Cardiac muscle cell (in vitro differentiated cells and primary cell): ENCODE data around the gene FAM111A. TPM values are rescaled to one million over a fixed set of nuclear protein-coding genes. Genes with fewer than 3 reads are reported as not detected.

Experiments
- DNase-seq, 2 donors: peaks; one replicate each; pipeline versions ENCODE4 v3.0.0 to v3.0.0-alpha.2; 2010 to 2017; ENCODE audit warnings: low read depth in 1 of 2, low spot score in 1 of 2
- H3K27ac ChIP-seq: fragments of 200-600 bp; sonication (generic); 2 replicates; pipeline ENCODE4 v1.5.1; 2016
- H3K27me3 ChIP-seq: fragments of 200-600 bp; sonication (generic); 2 replicates; pipeline ENCODE4 v1.6.0; 2016; ENCODE audit warnings: control low read depth
- H3K36me3 ChIP-seq: fragments of 200-600 bp; sonication (generic); 2 replicates; pipeline ENCODE4 v1.5.1; 2016; ENCODE audit warnings: control low read depth
- H3K4me1 ChIP-seq: fragments of 200-600 bp; sonication (generic); 2 replicates; pipeline ENCODE4 v1.8.1; 2017; ENCODE audit warnings: low read depth, mild to moderate bottlenecking, mixed run types
- H3K4me3 ChIP-seq: fragments of 200-600 bp; sonication (generic); 2 replicates; pipeline ENCODE4 v1.5.1; 2016; ENCODE audit warnings: mild to moderate bottlenecking
- H3K9me3 ChIP-seq: fragments of 200-600 bp; sonication (generic); 2 replicates; pipeline ENCODE4 v1.5.1; 2017; ENCODE audit warnings: low read depth, mild to moderate bottlenecking, control low read depth
- CTCF ChIP-seq: IDR thresholded peaks from 2 replicates; pipeline ENCODE4 v1.5.1; 2012; ENCODE audit warnings: low read depth, mild to moderate bottlenecking, low read length
- polyA plus RNA-seq: library from polyadenylated mRNA; unstranded; fragments of >200 nt; fragmentation: Nextera tagmentation; extraction: Ambion mirVana; gene quantifications from 2 replicates; pipeline ENCODE4 v1.2.1, GENCODE V29; 2016
- total RNA-seq: library from RNA; depleted of rRNA; stranded (reverse); fragments of >200 nt; gene quantifications from 2 replicates; pipeline ENCODE4 v1.2.3, GENCODE V29; 2016

FAM111A gene
- total and polyA plus RNA-seq, 2 experiments from 2014 or later = 1.5 to 6.5 TPM

- TF ChIP-seq CTCF = no peak
- H3K4me3 ChIP-seq = no peak overlapping the region
- no peaks in the 10 kb centered on the region for H3K27me3 ChIP-seq
- H3K27ac ChIP-seq = no peak overlapping the region
- H3K36me3 ChIP-seq = no peaks in the 10 kb centered on the region
- DNase-seq = no peak
- H3K9me3 ChIP-seq = no peaks in the 10 kb centered on the region
- H3K4me1 ChIP-seq = no peaks in the 10 kb centered on the region
These were observed 57.7 kb downstream of the FAM111A start for GRCh38 chr11:59200423-59200746.

- TF ChIP-seq CTCF = peak; percentile 23
- Histone ChIP-seq H3K27me3 (no peaks in the 10 kb centered on the region), H3K9me3 (no peaks in the 10 kb centered on the region), H3K4me1 (no peaks in the 10 kb centered on the region), H3K27ac (no peak overlapping the region), H3K36me3 (no peaks in the 10 kb centered on the region), H3K4me3 (no peak overlapping the region)
- no peak for DNase-seq
These were observed 58.7 kb downstream of the FAM111A start for GRCh38 chr11:59201353-59201752.

Other genes with a start within 250 kb of the FAM111A start
- 1.3 and 1.8 TPM in 2 replicates for gene GLYATL1, start 203.4 kb upstream of the FAM111A start, total RNA-seq
- 2.1 and 2.9 TPM in 2 replicates for gene GLYATL1, start 203.4 kb upstream of the FAM111A start, polyA plus RNA-seq
- not detected in 2 replicates for gene GLYATL1B, start 56.5 kb upstream of the FAM111A start, total RNA-seq
- gene GLYATL1B, start 56.5 kb upstream of the FAM111A start, polyA plus RNA-seq = not detected in 2 replicates
- 1.8 and 2.6 TPM in 2 replicates for gene FAM111B, start 35.6 kb upstream of the FAM111A start, total RNA-seq
- gene FAM111B, start 35.6 kb upstream of the FAM111A start, polyA plus RNA-seq = 0.44 and 3.5 TPM in 2 replicates
- gene DTX4, start 29.3 kb downstream of the FAM111A start, total RNA-seq = 2.7 and 3.1 TPM in 2 replicates
- gene DTX4, start 29.3 kb downstream of the FAM111A start, polyA plus RNA-seq = 1.1 and 1.8 TPM in 2 replicates
- not detected in 2 replicates for gene MPEG1, start 70.1 kb downstream of the FAM111A start, total RNA-seq
- not detected in 2 replicates for gene MPEG1, start 70.1 kb downstream of the FAM111A start, polyA plus RNA-seq
- not detected in 2 replicates for gene OR5AN1, start 216.0 kb downstream of the FAM111A start, total RNA-seq
- not detected in 2 replicates for gene OR5AN1, start 216.0 kb downstream of the FAM111A start, polyA plus RNA-seq